ENCODE results near the gene HS2ST1. TPM values are rescaled to one million over a fixed set of nuclear protein-coding genes. Genes with fewer than 3 reads are reported as not detected.
"Not testable (repeated sequence)": the region's sequence is repeated elsewhere in the genome, so short reads cannot be mapped to it uniquely, and the experiment has no call there.

HS2ST1 gene
- total RNA-seq, 3 donors from 2014 or later: 17.7 to 18.0 (median 17.8) TPM

DNA sequence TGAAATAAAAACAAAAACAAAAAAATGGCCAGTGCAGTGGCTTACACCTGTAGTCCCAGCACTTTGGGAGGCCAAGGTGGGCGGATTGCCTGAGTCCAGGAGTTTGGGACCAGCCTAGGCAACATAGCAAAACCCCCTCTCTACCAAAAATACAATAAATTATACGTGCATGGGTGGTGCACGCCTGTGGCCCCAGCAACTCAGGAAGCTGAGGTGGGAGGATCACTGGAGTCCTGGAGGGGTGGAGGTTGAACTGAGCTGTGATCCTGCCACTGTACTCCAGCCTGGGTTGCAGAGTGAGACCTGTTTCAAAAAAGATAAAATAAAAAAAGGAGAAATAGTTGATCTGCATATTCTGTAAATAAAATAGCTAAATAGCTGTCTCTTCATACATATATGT, 41.2 kb downstream of the HS2ST1 start:
- H3K4me3 ChIP-seq: no peak overlapping the region
- TF ChIP-seq POLR2A (IDR thresholded peaks at IDR 0.05): no peak
- no peak for TF ChIP-seq POLR2AphosphoS5 (IDR thresholded peaks at IDR 0.05)
- TF ChIP-seq, protein P1, sequence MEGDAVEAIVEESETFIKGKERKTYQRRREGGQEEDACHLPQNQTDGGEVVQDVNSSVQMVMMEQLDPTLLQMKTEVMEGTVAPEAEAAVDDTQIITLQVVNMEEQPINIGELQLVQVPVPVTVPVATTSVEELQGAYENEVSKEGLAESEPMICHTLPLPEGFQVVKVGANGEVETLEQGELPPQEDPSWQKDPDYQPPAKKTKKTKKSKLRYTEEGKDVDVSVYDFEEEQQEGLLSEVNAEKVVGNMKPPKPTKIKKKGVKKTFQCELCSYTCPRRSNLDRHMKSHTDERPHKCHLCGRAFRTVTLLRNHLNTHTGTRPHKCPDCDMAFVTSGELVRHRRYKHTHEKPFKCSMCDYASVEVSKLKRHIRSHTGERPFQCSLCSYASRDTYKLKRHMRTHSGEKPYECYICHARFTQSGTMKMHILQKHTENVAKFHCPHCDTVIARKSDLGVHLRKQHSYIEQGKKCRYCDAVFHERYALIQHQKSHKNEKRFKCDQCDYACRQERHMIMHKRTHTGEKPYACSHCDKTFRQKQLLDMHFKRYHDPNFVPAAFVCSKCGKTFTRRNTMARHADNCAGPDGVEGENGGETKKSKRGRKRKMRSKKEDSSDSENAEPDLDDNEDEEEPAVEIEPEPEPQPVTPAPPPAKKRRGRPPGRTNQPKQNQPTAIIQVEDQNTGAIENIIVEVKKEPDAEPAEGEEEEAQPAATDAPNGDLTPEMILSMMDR (IDR thresholded peaks at IDR 0.05): no peak
- no peaks in the 10 kb centered on the region for H3K4me1 ChIP-seq
- no peaks in the 10 kb centered on the region for H3K36me3 ChIP-seq
- DNase-seq (ENCODE audit: low spot score in 2 of 2): no peak
- no peaks in the 10 kb centered on the region for H3K27me3 ChIP-seq
- H3K9me3 ChIP-seq: no peaks in the 10 kb centered on the region
- no peak overlapping the region for H3K27ac ChIP-seq
- intact Hi-C loops (cut with DNase I; ENCODE audit: low total_unique reads): no loop called here

DNA sequence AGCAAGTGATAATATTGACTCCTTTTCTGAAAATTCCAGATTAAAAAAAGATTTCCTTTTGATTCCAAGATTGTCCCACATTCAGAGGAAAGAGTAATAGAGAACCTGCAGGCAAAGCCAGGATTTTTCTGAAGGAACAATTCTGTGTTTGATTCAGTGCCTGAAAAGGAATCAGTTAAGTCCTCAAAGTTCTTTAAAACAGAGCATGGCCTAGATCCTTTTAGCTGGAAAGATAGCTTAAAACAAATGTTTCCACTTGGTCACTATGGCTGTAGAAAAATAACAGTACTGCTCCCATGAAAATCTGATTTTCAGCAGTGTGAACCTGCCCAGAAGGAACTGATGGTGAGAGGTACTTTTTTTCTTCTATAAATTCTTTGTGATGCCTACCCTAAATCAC, 41.8 kb downstream of the HS2ST1 start:
- no peak for DNase-seq (ENCODE audit: low spot score in 2 of 2)
- no peaks in the 10 kb centered on the region for H3K27me3 ChIP-seq
- no peaks in the 10 kb centered on the region for H3K9me3 ChIP-seq
- no peaks in the 10 kb centered on the region for H3K36me3 ChIP-seq
- no peaks in the 10 kb centered on the region for H3K4me1 ChIP-seq
- intact Hi-C loops (cut with DNase I; ENCODE audit: low total_unique reads): no loop called here
- no peak overlapping the region for H3K4me3 ChIP-seq
- no peak overlapping the region for H3K27ac ChIP-seq
- no peak for TF ChIP-seq POLR2AphosphoS5 (IDR thresholded peaks at IDR 0.05)
- TF ChIP-seq, protein P1 (IDR thresholded peaks at IDR 0.05): no peak
- no peak for TF ChIP-seq POLR2A (IDR thresholded peaks at IDR 0.05)

DNA sequence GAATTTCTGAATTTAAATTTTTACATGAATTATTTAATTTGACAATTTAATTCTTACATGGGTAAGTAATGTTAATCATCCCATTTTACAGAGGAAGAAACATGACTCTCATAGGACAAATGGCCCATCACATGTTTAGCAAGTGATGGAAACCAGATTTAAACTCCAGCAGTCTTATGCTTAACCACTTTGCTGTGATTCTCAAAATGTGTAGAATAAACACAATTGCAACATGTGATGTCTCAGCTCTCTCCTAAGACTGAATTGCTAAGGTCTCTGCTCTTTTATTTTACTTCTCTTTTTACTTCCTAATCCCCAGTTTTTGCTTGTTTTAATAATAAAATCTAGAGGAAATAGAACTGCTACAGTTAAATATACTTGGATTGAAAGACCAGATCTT, 42.8 kb downstream of the HS2ST1 start:
- Histone ChIP-seq H3K9me3 (no peaks in the 10 kb centered on the region), H3K4me3 (no peak overlapping the region), H3K27ac (no peak overlapping the region), H3K4me1 (no peaks in the 10 kb centered on the region), H3K27me3 (no peaks in the 10 kb centered on the region), H3K36me3 (no peaks in the 10 kb centered on the region)
- TF ChIP-seq POLR2A (IDR thresholded peaks at IDR 0.05): no peak
- TF ChIP-seq POLR2AphosphoS5 (IDR thresholded peaks at IDR 0.05): no peak
- TF ChIP-seq, protein P1 (IDR thresholded peaks at IDR 0.05): no peak
- no peak for DNase-seq (ENCODE audit: low spot score in 2 of 2)
- intact Hi-C loops (cut with DNase I; ENCODE audit: low total_unique reads): no loop called here

DNA sequence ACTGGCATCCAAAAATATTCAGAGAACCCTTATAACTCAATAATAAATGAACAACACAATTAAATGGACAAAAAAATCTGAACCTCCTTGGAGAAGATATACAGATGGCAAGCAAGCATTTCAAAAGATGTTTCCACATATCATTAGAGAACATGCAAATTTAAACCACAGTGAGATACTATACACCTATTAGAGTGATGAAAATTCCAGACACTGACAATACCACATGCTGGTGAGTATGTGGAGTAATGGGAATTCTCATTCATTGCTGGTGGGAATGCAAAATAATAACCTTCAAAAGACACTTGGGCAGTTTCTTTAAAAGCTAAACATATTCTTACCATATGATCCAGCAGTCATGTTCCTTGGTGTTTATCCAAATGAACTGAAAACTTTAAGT, 46.1 kb downstream of the HS2ST1 start:
- Histone ChIP-seq H3K9me3 (no peaks in the 10 kb centered on the region), H3K27ac (no peak overlapping the region), H3K36me3 (no peaks in the 10 kb centered on the region), H3K4me1 (no peaks in the 10 kb centered on the region), H3K4me3 (no peak overlapping the region), H3K27me3 (no peaks in the 10 kb centered on the region)
- intact Hi-C loops (cut with DNase I; ENCODE audit: low total_unique reads): no loop called here
- TF ChIP-seq POLR2A (IDR thresholded peaks at IDR 0.05) (no peak), POLR2AphosphoS5 (IDR thresholded peaks at IDR 0.05) (no peak)
- TF ChIP-seq, protein P1 (IDR thresholded peaks at IDR 0.05): no peak
- DNase-seq (ENCODE audit: low spot score in 2 of 2): no peak

DNA sequence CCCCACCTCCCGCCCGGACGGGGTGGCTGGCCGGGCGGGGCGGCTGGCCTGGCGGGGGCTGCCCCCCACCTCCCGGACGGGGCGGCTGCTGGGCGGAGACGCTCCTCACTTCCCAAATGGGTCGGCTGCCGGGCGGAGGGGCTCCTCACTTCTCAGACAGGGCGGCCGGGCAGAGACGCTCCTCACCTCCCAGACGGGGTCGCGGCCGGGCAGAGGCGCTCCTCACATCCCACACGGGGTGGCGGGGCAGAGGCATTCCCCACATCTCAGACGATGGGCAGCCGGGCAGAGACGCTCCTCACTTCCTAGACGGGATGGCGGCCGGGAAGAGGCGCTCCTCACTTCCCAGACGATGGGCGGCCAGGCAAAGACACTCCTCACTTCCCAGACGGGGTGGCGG, 49.4 kb downstream of the HS2ST1 start:
- intact Hi-C loops (cut with DNase I; ENCODE audit: low total_unique reads): not testable (repeated sequence)

More for the DNA sequence above, 49.4 kb downstream of the HS2ST1 start:
- not testable (repeated sequence) for H3K36me3 ChIP-seq; DNase-seq (ENCODE audit: low spot score in 2 of 2); H3K9me3 ChIP-seq; H3K4me3 ChIP-seq; H3K27me3 ChIP-seq; H3K27ac ChIP-seq; H3K4me1 ChIP-seq

Data from breast epithelium (tissue), 4 donors.